ENCODE measurements around the gene ZNF695.

Gene ZNF695

DNA sequence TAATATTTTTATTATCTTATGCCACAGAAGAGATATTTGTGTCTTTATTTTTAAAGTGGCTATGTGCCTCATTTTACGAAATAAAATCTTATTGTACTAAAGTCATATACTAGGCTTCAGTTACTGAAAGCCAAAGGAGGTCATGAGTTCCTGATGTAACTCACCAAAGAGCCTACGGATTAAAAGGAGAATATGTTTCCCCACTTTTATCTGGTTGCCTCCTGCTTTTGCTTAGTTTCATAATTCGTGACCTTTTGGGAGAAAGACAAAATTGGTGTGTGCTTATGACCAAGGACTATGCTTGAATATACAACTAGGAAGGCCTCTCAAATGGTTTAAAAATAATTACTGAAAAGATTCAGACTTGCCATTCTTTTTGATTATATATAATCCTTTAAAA is 57.9 kb downstream of the ZNF695 start:
- no peaks in the 10 kb centered on the region for H3K27me3 ChIP-seq (ENCODE audit: control insufficient read depth, insufficient read depth, low read length)
- no peaks in the 10 kb centered on the region for H3K36me3 ChIP-seq (ENCODE audit: control insufficient read depth, insufficient read depth, low read length)
- H3K4me3 ChIP-seq (ENCODE audit: low read length) = no peak overlapping the region
- no peaks in the 10 kb centered on the region for H3K9me3 ChIP-seq (ENCODE audit: control insufficient read depth, low read length)
- no peak overlapping the region for H3K9ac ChIP-seq (ENCODE audit: low read length)
- H3K4me1 ChIP-seq (ENCODE audit: control insufficient read depth, insufficient read depth, low read length) = no peaks in the 10 kb centered on the region

DNA sequence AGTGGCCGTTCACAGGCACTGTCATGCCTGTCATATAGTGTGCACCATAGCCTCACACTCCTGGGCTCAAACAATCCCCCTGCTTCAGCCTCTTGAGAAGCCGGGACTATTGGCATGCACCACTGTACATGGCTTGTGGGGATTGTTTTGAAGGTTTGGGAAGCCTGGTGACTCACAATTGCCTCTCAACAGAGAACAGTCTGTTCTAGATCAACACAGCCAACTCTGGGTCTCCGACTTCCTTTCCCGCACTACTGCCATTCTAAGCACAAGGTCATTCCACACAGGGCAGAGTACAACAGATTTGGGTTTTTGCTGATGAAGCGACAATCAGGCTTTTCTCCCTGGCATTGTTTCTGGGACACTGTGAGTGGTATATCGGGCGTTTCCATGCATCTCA is 60.6 kb downstream of the ZNF695 start:
- Histone ChIP-seq H3K4me1 (ENCODE audit: control insufficient read depth, insufficient read depth, low read length) (no peaks in the 10 kb centered on the region), H3K36me3 (ENCODE audit: control insufficient read depth, insufficient read depth, low read length) (no peaks in the 10 kb centered on the region), H3K4me3 (ENCODE audit: low read length) (no peak overlapping the region), H3K27me3 (ENCODE audit: control insufficient read depth, insufficient read depth, low read length) (no peaks in the 10 kb centered on the region), H3K9me3 (ENCODE audit: control insufficient read depth, low read length) (no peaks in the 10 kb centered on the region), H3K9ac (ENCODE audit: low read length) (no peak overlapping the region)

DNA sequence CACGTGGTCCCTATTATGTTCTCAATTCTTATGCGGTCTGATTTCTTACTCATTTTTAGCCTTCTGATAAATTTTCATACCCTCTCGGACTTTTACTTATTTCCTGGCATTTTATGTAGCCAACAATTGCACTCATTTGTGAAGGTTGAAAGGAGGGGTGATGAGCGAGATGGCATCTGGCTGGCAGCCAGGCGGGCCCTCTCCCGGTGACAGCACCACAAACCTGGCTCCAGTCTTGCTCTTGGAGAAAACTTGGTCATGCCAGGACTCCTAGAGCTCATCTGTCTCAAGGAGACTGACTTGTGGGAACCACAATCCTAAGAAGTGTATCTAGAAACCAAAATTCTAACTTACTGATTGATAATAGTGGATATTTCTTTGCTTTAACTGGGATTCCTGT is 61.5 kb downstream of the ZNF695 start:
- no peak overlapping the region for H3K4me3 ChIP-seq (ENCODE audit: low read length)
- no peaks in the 10 kb centered on the region for H3K36me3 ChIP-seq (ENCODE audit: control insufficient read depth, insufficient read depth, low read length)
- H3K4me1 ChIP-seq (ENCODE audit: control insufficient read depth, insufficient read depth, low read length) = no peaks in the 10 kb centered on the region
- no peak overlapping the region for H3K9ac ChIP-seq (ENCODE audit: low read length)
- no peaks in the 10 kb centered on the region for H3K27me3 ChIP-seq (ENCODE audit: control insufficient read depth, insufficient read depth, low read length)
- H3K9me3 ChIP-seq (ENCODE audit: control insufficient read depth, low read length) = no peaks in the 10 kb centered on the region
